ENCODE results near the gene ZFYVE28. TPM values are rescaled to one million over a fixed set of nuclear protein-coding genes. Genes with fewer than 3 reads are reported as not detected.

The ZFYVE28 gene
- total RNA-seq, 2 experiments from 2014 or later = 19.7 to 20.0 TPM

DNA sequence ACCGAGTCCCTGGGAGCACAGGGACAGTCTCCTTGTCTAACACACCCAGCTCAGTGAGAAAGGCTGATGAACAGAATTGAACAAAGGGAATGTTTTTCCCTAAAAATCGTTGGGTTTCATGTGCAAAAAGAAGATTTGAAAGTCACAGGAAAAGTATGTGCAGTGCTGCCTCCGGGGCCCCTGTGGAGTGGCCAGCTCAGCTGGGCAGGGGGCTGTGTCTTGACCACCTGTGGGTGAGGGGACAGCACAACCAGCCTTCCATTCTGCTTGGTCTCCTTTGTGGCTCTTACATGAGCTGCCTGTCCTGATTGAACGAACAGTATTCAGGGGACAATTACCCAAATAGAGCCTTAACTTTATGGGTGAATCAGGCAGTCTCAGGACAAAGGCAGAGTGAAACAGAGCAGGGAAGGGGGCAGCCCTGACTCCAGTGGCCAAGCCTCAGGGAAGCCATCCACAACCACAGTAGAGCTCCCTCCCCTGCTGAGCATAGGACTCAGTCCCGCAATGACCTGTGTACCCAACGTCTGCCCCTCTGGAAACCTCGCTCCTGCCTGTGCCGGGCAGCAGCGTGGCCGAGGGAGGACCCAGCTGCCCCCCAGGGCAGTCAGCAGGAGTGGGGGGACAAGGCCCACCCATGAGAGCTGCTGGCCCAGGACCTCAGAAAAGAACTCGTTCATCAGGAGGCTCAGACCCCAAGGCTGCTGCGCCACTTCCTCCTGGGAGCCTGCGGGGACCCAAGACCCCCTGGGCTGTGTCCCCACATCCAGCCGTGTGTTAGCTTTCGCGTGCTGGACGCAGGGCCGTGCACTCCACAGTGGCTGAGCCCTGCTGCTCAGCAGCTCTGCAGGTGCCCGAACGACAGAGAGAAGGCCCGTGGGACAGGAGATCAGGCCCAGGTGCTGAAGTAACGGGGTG lies 96.9 kb downstream of the ZFYVE28 start:
- intact Hi-C loops (cut with micrococcal nuclease) = no loop called here
- Mint-ChIP-seq H3K9me3 (peaks cover 7% of the 10 kb centered on the region), H3K4me3 (no peak overlapping the region), H3K27ac (no peak overlapping the region), H3K27me3 (no peaks in the 10 kb centered on the region), H3K4me1 (ENCODE audit: low read depth) (no peaks in the 10 kb centered on the region), H3K36me3 (no peaks in the 10 kb centered on the region)
- POLR2A ChIA-PET = no interaction called here
- DNase-seq = no peak
- CTCF ChIA-PET = interaction anchor here (2.0 kb wide), 1 partner anchor 101 kb away, joined by 7 read pairs; no protein-coding TSS in a partner anchor

DNA sequence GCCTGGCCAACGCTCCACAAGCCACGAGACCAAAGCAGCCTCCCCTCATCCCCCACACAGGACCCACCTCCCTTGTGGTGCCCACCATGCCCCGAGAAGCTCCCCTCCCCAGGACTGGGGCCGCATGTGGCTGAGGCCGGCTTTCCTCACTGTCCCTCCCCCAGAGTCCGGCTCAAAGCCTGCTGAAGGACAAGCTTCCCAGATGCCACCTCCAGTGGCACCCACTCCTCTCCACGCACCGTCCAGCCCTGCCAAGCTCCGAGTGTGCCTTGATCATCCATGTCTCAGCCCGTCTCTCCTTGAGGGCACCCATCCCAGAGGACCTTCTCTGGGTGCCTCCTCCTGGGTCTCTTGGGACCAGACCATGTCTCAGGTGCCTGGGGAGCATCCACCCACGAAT lies 97.7 kb downstream of the ZFYVE28 start:
- no peak for DNase-seq
- H3K4me3 Mint-ChIP-seq = no peak overlapping the region
- no peak overlapping the region for H3K27ac Mint-ChIP-seq
- peaks cover 7% of the 10 kb centered on the region for H3K9me3 Mint-ChIP-seq
- no peaks in the 10 kb centered on the region for H3K4me1 Mint-ChIP-seq (ENCODE audit: low read depth)
- ChIA-PET POLR2A (no interaction called here), CTCF (interaction anchor here (2.0 kb wide), 1 partner anchor 100 kb away, joined by 7 read pairs; no protein-coding TSS in a partner anchor)
- intact Hi-C loops (cut with micrococcal nuclease) = no loop called here
- H3K36me3 Mint-ChIP-seq = peaks cover 1% of the 10 kb centered on the region
- no peaks in the 10 kb centered on the region for H3K27me3 Mint-ChIP-seq

DNA sequence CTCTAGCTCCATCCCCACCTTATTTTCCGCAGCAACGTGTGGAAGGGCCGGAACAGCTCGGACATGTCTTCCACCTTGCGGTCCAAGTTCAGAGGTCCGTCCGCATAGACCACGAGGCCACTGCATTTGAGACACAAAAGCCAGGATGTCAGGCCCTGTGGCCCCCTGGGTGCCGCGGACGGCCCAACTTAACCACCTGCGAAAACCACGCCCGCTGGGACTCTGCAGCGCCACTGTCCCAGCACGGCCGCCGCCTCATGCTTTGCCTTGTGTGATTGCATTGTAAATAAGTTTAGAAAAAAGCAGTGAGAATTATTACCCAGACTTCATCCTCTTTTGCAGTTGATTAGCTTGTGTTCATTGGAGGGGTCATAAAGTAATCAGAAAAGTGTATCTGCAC lies 98.3 kb downstream of the ZFYVE28 start:
- no peak for DNase-seq
- H3K4me3 Mint-ChIP-seq = no peak overlapping the region
- intact Hi-C loops (cut with micrococcal nuclease) = no loop called here

GRCh38 chr4:2318885-2319284 lies 99.6 kb downstream of the ZFYVE28 start:
- intact Hi-C loops (cut with micrococcal nuclease) = no loop called here
- Mint-ChIP-seq H3K4me3 (no peak overlapping the region), H3K27ac (no peak overlapping the region), H3K36me3 (peaks cover 4% of the 10 kb centered on the region), H3K9me3 (peaks cover 2% of the 10 kb centered on the region), H3K27me3 (no peaks in the 10 kb centered on the region), H3K4me1 (ENCODE audit: low read depth) (no peaks in the 10 kb centered on the region)
- CTCF ChIA-PET = no interaction called here
- no peak for DNase-seq
- POLR2A ChIA-PET = no interaction called here

More for the DNA sequence above, 98.3 kb downstream of the ZFYVE28 start:
- ChIA-PET POLR2A (no interaction called here), CTCF (interaction anchor here (2.0 kb wide), 1 partner anchor 100 kb away, joined by 7 read pairs; no protein-coding TSS in a partner anchor)
- Mint-ChIP-seq H3K36me3 (peaks cover 4% of the 10 kb centered on the region), H3K9me3 (peaks cover 7% of the 10 kb centered on the region), H3K27me3 (no peaks in the 10 kb centered on the region), H3K4me1 (ENCODE audit: low read depth) (no peaks in the 10 kb centered on the region), H3K27ac (no peak overlapping the region)

DNA sequence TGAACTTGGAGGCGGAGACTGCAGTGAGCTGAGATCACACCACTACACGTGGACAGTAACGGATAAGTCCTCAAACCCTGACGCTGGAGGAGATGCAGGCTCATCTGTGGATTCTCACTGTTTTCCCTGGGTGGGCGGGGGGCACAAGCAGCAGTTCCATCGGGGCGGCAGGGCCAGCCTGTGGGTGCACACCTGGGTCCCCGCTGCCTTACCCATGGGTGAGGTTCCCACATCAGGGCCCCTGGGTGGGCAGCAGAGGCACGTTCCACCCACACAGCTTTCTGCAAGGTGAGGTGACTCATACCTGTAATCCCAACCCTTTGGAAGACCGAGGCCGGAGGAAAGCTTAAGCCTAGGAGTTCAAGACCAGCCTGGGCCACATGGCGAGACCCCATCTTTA lies 100.0 kb downstream of the ZFYVE28 start:
- no peaks in the 10 kb centered on the region for H3K27me3 Mint-ChIP-seq
- H3K4me3 Mint-ChIP-seq = no peak overlapping the region
- DNase-seq = no peak
- ChIA-PET CTCF (no interaction called here), POLR2A (no interaction called here)
- H3K27ac Mint-ChIP-seq = no peak overlapping the region
- no peaks in the 10 kb centered on the region for H3K9me3 Mint-ChIP-seq
- peaks cover 4% of the 10 kb centered on the region for H3K36me3 Mint-ChIP-seq
- intact Hi-C loops (cut with micrococcal nuclease) = no loop called here
- H3K4me1 Mint-ChIP-seq (ENCODE audit: low read depth) = no peaks in the 10 kb centered on the region

DNA sequence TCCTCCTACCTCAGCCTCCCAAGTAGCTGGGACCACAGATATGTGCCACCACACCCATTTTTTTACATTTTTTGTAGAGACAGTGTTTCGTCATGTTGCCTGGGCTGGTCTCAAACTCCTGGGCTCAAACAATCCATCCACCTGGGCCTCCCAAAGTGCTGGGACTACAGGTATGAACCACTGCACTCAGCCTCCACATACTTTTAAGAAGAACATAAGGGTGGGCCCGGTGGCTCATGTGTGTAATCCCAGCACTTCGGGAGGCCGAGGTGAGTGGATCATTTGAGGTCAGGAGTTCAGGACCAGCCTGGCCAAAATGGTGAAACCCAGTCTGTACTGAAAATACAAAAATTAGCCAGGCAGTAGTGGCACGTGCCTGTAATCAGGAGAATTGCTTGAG lies 105.1 kb downstream of the ZFYVE28 start:
- Mint-ChIP-seq H3K4me1 (ENCODE audit: low read depth) (no peaks in the 10 kb centered on the region), H3K4me3 (no peak overlapping the region), H3K27ac (no peak overlapping the region), H3K9me3 (peaks cover 11% of the 10 kb centered on the region), H3K27me3 (no peaks in the 10 kb centered on the region), H3K36me3 (peaks cover 13% of the 10 kb centered on the region)
- CTCF ChIA-PET = no interaction called here
- intact Hi-C loops (cut with micrococcal nuclease) = no loop called here
- POLR2A ChIA-PET = no interaction called here
- DNase-seq = no peak

- H3K27me3 Mint-ChIP-seq = no peaks in the 10 kb centered on the region
- ChIA-PET CTCF (no interaction called here), POLR2A (no interaction called here)
- no peaks in the 10 kb centered on the region for H3K4me1 Mint-ChIP-seq (ENCODE audit: low read depth)
- intact Hi-C loops (cut with micrococcal nuclease) = no loop called here
- no peak for DNase-seq
- H3K36me3 Mint-ChIP-seq = peaks cover 16% of the 10 kb centered on the region
- H3K27ac Mint-ChIP-seq = no peak overlapping the region
- H3K4me3 Mint-ChIP-seq = no peak overlapping the region
- H3K9me3 Mint-ChIP-seq = peaks cover 22% of the 10 kb centered on the region
Measured at GRCh38 chr4:2306773-2307410, 111.6 kb downstream of the ZFYVE28 start.

DNA sequence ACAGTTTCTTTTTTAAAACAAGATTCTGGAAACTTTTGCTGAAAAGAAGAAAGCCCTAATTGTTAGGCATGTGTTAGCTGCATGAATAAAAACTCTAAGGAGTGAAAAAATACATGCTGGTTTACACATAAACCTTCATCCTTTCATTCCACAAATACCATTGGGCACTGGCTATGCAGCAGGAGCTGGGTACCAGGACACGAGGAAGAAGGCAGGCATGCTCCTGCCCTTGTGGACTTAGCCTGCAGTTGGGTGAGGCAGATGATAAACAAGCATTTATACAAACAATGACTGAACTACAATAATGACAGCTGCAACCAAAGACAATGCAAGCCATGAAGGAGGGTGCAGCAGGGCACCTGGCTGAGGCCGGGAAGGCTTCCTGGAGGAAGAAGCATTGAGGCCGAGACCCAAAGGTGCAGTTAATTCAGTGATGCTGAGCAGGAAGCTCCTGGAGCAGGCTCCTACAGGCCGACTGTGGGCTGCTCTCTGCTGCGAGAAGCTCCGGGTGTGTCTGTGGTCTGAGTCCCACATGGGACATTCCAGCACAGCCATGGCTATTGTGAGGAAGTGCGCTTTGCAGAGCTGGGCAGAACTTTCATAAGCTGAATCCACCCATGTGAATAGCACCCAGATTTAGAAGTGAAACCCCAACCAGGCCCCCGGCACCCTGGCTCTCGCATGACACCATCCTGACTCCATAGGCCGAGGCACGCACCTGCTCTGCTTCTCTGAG lies 112.5 kb downstream of the ZFYVE28 start:
- no peak for DNase-seq
- intact Hi-C loops (cut with micrococcal nuclease) = no loop called here
- POLR2A ChIA-PET = no interaction called here
- Mint-ChIP-seq H3K4me1 (ENCODE audit: low read depth) (no peaks in the 10 kb centered on the region), H3K36me3 (peaks cover 16% of the 10 kb centered on the region), H3K27ac (no peak overlapping the region), H3K27me3 (no peaks in the 10 kb centered on the region), H3K9me3 (peaks cover 22% of the 10 kb centered on the region), H3K4me3 (no peak overlapping the region)
- CTCF ChIA-PET = no interaction called here

- intact Hi-C loops (cut with micrococcal nuclease) = no loop called here
- Mint-ChIP-seq H3K9me3 (peaks cover 17% of the 10 kb centered on the region), H3K4me1 (ENCODE audit: low read depth) (no peaks in the 10 kb centered on the region), H3K27ac (no peak overlapping the region), H3K36me3 (peaks cover 11% of the 10 kb centered on the region), H3K4me3 (no peak overlapping the region), H3K27me3 (no peaks in the 10 kb centered on the region)
- ChIA-PET POLR2A (no interaction called here), CTCF (no interaction called here)
- DNase-seq = no peak
Measured at GRCh38 chr4:2304877-2305561, 113.4 kb downstream of the ZFYVE28 start.

GRCh38 chr4:2304321-2304876 lies 114.0 kb downstream of the ZFYVE28 start:
- Mint-ChIP-seq H3K27me3 (no peaks in the 10 kb centered on the region), H3K36me3 (peaks cover 9% of the 10 kb centered on the region), H3K4me1 (ENCODE audit: low read depth) (no peaks in the 10 kb centered on the region), H3K4me3 (no peak overlapping the region), H3K9me3 (peaks cover 14% of the 10 kb centered on the region), H3K27ac (no peak overlapping the region)
- intact Hi-C loops (cut with micrococcal nuclease) = no loop called here
- POLR2A ChIA-PET = no interaction called here
- DNase-seq = no peak
- CTCF ChIA-PET = no interaction called here

- CTCF ChIA-PET = no interaction called here
- Mint-ChIP-seq H3K4me1 (ENCODE audit: low read depth) (no peaks in the 10 kb centered on the region), H3K27me3 (no peaks in the 10 kb centered on the region), H3K36me3 (peaks cover 8% of the 10 kb centered on the region), H3K27ac (no peak overlapping the region), H3K9me3 (peaks cover 12% of the 10 kb centered on the region), H3K4me3 (no peak overlapping the region)
- no peak for DNase-seq
- intact Hi-C loops (cut with micrococcal nuclease) = no loop called here
- POLR2A ChIA-PET = no interaction called here
Measured at GRCh38 chr4:2303686-2304320, 114.6 kb downstream of the ZFYVE28 start.
